K562 (cell line): ENCODE data around the gene TMEM139. TPM values are rescaled to one million over a fixed set of nuclear protein-coding genes. Genes with fewer than 3 reads are reported as not detected.

Experiments used
- ATAC-seq: fragments of 200-7000 bp; cut with Tn5 transposase; 3 replicates; pipeline ENCODE4 v1.9.1; 2020; ENCODE audit warnings: moderate library complexity
- BruUV-seq: library from RNA; stranded (reverse); fragments of 400-500 nt; replicated peaks from 2 replicates; lab custom pipeline; 2021; lab: Mats Ljungman, UMichigan
- CTCF ChIA-PET: fragments of 300-600 bp; formaldehyde crosslinking; extraction: SDS; loops from one replicate; lab custom pipeline; 2021; ENCODE audit warnings: low intra/inter-chr PET ratio; lab: Yijun Ruan, JAX
- POLR2A ChIA-PET: fragments of 300-600, 350-650 bp; sonication (Branson Sonifier 250); formaldehyde crosslinking; extraction: SDS; loops from one replicate; lab custom pipeline; 2021; ENCODE audit warnings: antibody characterized with exemption, inconsistent platforms; lab: Yijun Ruan, JAX
- DNase-seq, 4 experiments: peaks; one replicate each; pipeline versions ENCODE4 v3.0.0 to v3.0.0-alpha.2; 2011 to 2018; ENCODE audit warnings: low spot score in 3 of 4, mixed read lengths in 3 of 4; ENCODE audit errors: extremely low read depth in 1 of 4
- FAIRE-seq: peaks from 2 replicates; lab custom pipeline; 2011; peaks lifted over from hg19 to GRCh38; lab: Jason Lieb, UNC
- H2AFZ ChIP-seq: 2 replicates; pipeline ENCODE4 v1.6.0; 2011; ENCODE audit warnings: low read depth, low read length, control low read depth, inconsistent platforms
- H3K27ac ChIP-seq: fragments of 200-600 bp; 3 replicates; pipeline ENCODE4 v1.8.0; 2011; ENCODE audit warnings: low read depth, mild to moderate bottlenecking, control low read depth, inconsistent platforms, low read length, moderate library complexity, mixed read lengths; ENCODE audit errors: extremely low read depth
- H3K27me3 ChIP-seq, 2 experiments: fragments of 300-600 bp in 1 of 2; 2 replicates in 1 of 2; 3 replicates in 1 of 2; pipeline versions ENCODE4 v1.6.0 to v1.8.0; 2011; ENCODE audit warnings: inconsistent platforms in 2 of 2, low read length in 2 of 2, mild to moderate bottlenecking in 1 of 2, mixed read lengths in 1 of 2, moderate library complexity in 1 of 2; ENCODE audit not compliant: control insufficient read depth in 2 of 2, insufficient read depth in 2 of 2
- H3K36me3 ChIP-seq: fragments of 300-600 bp; 3 replicates; pipeline ENCODE4 v1.8.0; 2011; ENCODE audit warnings: mild to moderate bottlenecking, low read length, inconsistent platforms; ENCODE audit not compliant: control insufficient read depth, insufficient read depth
- H3K4me1 ChIP-seq, 2 experiments: fragments of 200-600 bp in 1 of 2; replicated peaks in 1 of 2; 2 replicates in 1 of 2; 3 replicates in 1 of 2; pipeline versions ENCODE4 v1.5.1 to v1.8.0; 2011; ENCODE audit warnings: inconsistent platforms in 2 of 2, low read length in 2 of 2, mild to moderate bottlenecking in 1 of 2, mixed read lengths in 1 of 2, moderate library complexity in 1 of 2; ENCODE audit not compliant: control insufficient read depth in 2 of 2, insufficient read depth in 2 of 2
- H3K4me2 ChIP-seq: 2 replicates; pipeline ENCODE4 v1.6.1; 2011; ENCODE audit warnings: low read length, control low read depth, inconsistent platforms, mixed read lengths; ENCODE audit not compliant: insufficient read depth
- H3K4me3 ChIP-seq: fragments of 200-600 bp; sonication (generic), shearing (Covaris generic); 2 replicates; pipeline ENCODE4 v1.5.1; 2016; ENCODE audit warnings: control low read depth, inconsistent platforms
- H3K79me2 ChIP-seq: fragments of 200-600 bp; 3 replicates; pipeline ENCODE4 v1.8.0; 2011; ENCODE audit warnings: low read length, inconsistent platforms; ENCODE audit not compliant: control insufficient read depth, insufficient read depth
- H3K9ac ChIP-seq, 2 experiments: 2 replicates each; pipeline versions ENCODE4 v1.6.0 to v1.6.1; 2011; ENCODE audit warnings: low read depth in 2 of 2, low read length in 2 of 2, control low read depth in 1 of 2, inconsistent platforms in 1 of 2, mild to moderate bottlenecking in 1 of 2, mixed read lengths in 1 of 2; ENCODE audit not compliant: insufficient read depth in 1 of 2
- H3K9me1 ChIP-seq: one replicate; pipeline ENCODE4 v1.6.0; 2011; ENCODE audit warnings: inconsistent platforms, mild to moderate bottlenecking, low read length, moderate library complexity; ENCODE audit not compliant: control insufficient read depth, insufficient read depth
- H3K9me3 ChIP-seq: replicated peaks from 2 replicates; pipeline ENCODE4 v1.5.1; 2011; ENCODE audit warnings: low read depth, low read length, inconsistent platforms; ENCODE audit not compliant: control insufficient read depth, insufficient read depth
- H4K20me1 ChIP-seq: replicated peaks from 2 replicates; pipeline ENCODE4 v1.6.1; 2011; ENCODE audit warnings: low read length, inconsistent platforms, mixed read lengths; ENCODE audit not compliant: control insufficient read depth, insufficient read depth
- ZFPM2 ChIP-seq: fragments of 250-450 bp; sonication (Bioruptor Pico); IDR thresholded peaks from 2 replicates; pipeline ENCODE4 v1.5.1; 2022; ENCODE audit warnings: mild to moderate bottlenecking
- ZNF699 ChIP-seq: fragments of 250-450 bp; sonication (Bioruptor Pico); IDR thresholded peaks from 2 replicates; pipeline ENCODE4 v1.8.0; 2021; ENCODE audit warnings: mild to moderate bottlenecking, moderate library complexity; ENCODE audit not compliant: insufficient replicate concordance
- WGBS: fragments of 100-300 bp; shearing (Covaris generic); methylation state at CpG from one replicate; pipeline ENCODE4 v1.1.6; 2016; ENCODE audit warnings: low coverage, mixed read lengths; ENCODE audit not compliant: insufficient coverage; ENCODE audit errors: missing lambda C conversion rate; 5-methylcytosine and 5-hydroxymethylcytosine counted together
- in situ Hi-C: fragments of 300-500 bp; cut with MboI; formaldehyde crosslinking; loops from 4 replicates; pipeline ENCODE4 v1.15.0; 2018; ENCODE audit warnings: inconsistent platforms, mixed read lengths
- intact Hi-C: fragments of 100-400 bp; cut with micrococcal nuclease; formaldehyde crosslinking; loops from 2 replicates; pipeline ENCODE4 v1.14.2; 2022
- polyA plus RNA-seq, 8 experiments: library from polyadenylated mRNA; depleted of rRNA in 4 of 8; stranded (reverse) in 5 of 8; unstranded in 3 of 8; fragments of >200 nt; fragmentation: Nextera tagmentation in 2 of 8; fragmentation: Illumina TruSeq in 1 of 8; extraction: Ambion mirVana in 2 of 8; extraction: Trizol in 1 of 8; gene quantifications; 2 replicates each; pipeline versions ENCODE4 v1.2.1 to v1.2.3, GENCODE V29; 2011 to 2014; ENCODE audit warnings: inconsistent platforms in 1 of 8, missing spikeins in 1 of 8
- total RNA-seq, 7 experiments: library from RNA; depleted of rRNA in 6 of 7; stranded (reverse); fragments of >200 nt in 6 of 7; fragmentation: Illumina TruSeq in 2 of 7; extraction: Trizol in 2 of 7; gene quantifications; 2 replicates each; pipeline versions ENCODE4 v1.2.1 to v1.2.3, GENCODE V29; 2011 to 2021; ENCODE audit warnings: low replicate concordance in 1 of 7
- TF ChIP-seq, protein P1 (sequence below): fragments of 200-800 bp; sonication (Bioruptor generic); IDR thresholded peaks from 2 replicates; pipeline ENCODE4 v1.6.1; 2017; ENCODE audit warnings: missing genetic modification characterization, missing compliant biosample characterization
- TF ChIP-seq, protein P2 (sequence below): IDR thresholded peaks from 2 replicates; pipeline ENCODE4 v1.6.1; 2011; ENCODE audit warnings: borderline replicate concordance, low read depth, mild to moderate bottlenecking, moderate library complexity, low read length; ENCODE audit not compliant: insufficient read depth, poor library complexity, severe bottlenecking
- TF ChIP-seq, protein P3 (sequence below): fragments of 450-650 bp; IDR thresholded peaks from 2 replicates; pipeline ENCODE4 v1.6.1; 2016

The TMEM139 gene
- total and polyA plus RNA-seq, 9 of the 15 experiments (the other 6 are each of a cell fraction or from before 2014, with no cell fraction given): 0.27 to 1.8 (median 0.79) TPM

DNA sequence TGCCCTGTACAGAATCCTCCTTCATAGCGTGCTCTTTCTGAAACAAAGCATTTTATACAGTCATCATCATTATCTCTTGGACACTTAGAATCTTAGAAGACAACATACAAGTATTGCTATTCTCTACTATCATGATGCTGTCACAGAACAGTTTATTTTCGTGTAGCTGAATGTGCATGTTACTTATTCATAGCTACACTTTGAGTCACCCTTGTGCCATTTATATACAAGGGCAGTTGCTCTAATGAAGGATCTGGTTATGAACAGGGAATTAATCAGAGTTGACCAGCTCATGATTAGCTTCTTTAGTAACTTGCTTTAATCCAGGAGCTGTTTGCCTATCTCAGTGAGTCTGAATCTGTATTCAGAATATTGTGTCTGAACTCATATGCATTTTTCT is 14.6 kb downstream of the TMEM139 start (continued):
- TF ChIP-seq, protein P1, sequence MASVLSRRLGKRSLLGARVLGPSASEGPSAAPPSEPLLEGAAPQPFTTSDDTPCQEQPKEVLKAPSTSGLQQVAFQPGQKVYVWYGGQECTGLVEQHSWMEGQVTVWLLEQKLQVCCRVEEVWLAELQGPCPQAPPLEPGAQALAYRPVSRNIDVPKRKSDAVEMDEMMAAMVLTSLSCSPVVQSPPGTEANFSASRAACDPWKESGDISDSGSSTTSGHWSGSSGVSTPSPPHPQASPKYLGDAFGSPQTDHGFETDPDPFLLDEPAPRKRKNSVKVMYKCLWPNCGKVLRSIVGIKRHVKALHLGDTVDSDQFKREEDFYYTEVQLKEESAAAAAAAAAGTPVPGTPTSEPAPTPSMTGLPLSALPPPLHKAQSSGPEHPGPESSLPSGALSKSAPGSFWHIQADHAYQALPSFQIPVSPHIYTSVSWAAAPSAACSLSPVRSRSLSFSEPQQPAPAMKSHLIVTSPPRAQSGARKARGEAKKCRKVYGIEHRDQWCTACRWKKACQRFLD (CRISPR knock-in tag): no peak
- TF ChIP-seq ZNF699 (CRISPR knock-in tag): no peak

DNA sequence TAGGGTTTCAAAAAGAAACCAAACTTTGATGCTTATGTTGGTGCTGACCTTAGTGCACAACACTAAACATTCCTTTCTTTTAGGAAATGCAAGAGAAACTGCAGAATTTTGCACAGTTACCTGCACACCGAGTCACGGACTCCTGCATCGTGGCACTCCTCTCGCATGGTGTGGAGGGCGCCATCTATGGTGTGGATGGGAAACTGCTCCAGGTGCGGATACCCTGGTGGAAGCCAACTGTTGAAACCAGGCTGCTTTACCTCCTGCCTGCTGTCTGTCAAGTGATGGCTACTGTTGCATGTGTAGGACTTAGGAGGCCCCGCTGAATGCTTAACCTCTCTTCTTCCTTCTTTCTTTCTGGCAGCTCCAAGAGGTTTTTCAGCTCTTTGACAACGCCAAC is 15.1 kb downstream of the TMEM139 start:
- DNase-seq (peak; percentile 61 to 67 (median 63)), FAIRE-seq (peak; percentile 56), ATAC-seq (peak; percentile 90)
- Histone ChIP-seq H3K4me3 (no peak overlapping the region), H3K79me2 (0 out of 3 replicates have a peak, but pooled peaks cover 13% of the 10 kb centered on the region), H3K36me3 (peaks cover 97% of the 10 kb centered on the region), H3K9me3 (no peaks in the 10 kb centered on the region), H2AFZ (no peak overlapping the region), H3K4me2 (no peak overlapping the region), H3K9me1 (no peaks in the 10 kb centered on the region), H3K4me1 (peaks cover 0 to 16% of the 10 kb centered on the region in 2 experiments; a peak in 2 of 5 replicates), H3K27me3 (no peaks in the 10 kb centered on the region), H4K20me1 (peaks cover 4% of the 10 kb centered on the region; the same call in 1 of the 2 replicates), H3K9ac (no peak overlapping the region), H3K27ac (no peak overlapping the region)
- intact Hi-C loops (no loop called here), in situ Hi-C loops (loop anchor here (10.0 kb wide), 2 partner anchors 55 to 285 kb away; no protein-coding TSS in a partner anchor)
- 75% methylated on average over 8 of the region's 8 CpGs for WGBS
- BruUV-seq: no TSS peak
- ChIA-PET CTCF (interaction anchor here (0.6 to 1.2 kb wide), 4 partner anchors 57 to 716 kb away, joined by 3 to 5 read pairs (median 4); no protein-coding TSS in a partner anchor), POLR2A (interaction anchor here (1.0 to 1.6 kb wide), 4 partner anchors 10 to 60 kb away, joined by 3 to 6 read pairs (median 5); partner anchors contain the start of genes CASP2 and CLCN1)
- TF ChIP-seq ZFPM2 (CRISPR knock-in tag): no peak
- TF ChIP-seq, protein P2, sequence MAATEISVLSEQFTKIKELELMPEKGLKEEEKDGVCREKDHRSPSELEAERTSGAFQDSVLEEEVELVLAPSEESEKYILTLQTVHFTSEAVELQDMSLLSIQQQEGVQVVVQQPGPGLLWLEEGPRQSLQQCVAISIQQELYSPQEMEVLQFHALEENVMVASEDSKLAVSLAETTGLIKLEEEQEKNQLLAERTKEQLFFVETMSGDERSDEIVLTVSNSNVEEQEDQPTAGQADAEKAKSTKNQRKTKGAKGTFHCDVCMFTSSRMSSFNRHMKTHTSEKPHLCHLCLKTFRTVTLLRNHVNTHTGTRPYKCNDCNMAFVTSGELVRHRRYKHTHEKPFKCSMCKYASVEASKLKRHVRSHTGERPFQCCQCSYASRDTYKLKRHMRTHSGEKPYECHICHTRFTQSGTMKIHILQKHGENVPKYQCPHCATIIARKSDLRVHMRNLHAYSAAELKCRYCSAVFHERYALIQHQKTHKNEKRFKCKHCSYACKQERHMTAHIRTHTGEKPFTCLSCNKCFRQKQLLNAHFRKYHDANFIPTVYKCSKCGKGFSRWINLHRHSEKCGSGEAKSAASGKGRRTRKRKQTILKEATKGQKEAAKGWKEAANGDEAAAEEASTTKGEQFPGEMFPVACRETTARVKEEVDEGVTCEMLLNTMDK: peak; percentile 74
- TF ChIP-seq, protein P3, sequence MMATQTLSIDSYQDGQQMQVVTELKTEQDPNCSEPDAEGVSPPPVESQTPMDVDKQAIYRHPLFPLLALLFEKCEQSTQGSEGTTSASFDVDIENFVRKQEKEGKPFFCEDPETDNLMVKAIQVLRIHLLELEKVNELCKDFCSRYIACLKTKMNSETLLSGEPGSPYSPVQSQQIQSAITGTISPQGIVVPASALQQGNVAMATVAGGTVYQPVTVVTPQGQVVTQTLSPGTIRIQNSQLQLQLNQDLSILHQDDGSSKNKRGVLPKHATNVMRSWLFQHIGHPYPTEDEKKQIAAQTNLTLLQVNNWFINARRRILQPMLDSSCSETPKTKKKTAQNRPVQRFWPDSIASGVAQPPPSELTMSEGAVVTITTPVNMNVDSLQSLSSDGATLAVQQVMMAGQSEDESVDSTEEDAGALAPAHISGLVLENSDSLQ: 0 out of 2 replicates have a peak, but pooled peaks have one; percentile 14
